Stomach (tissue), 4 donors: Measurements from ENCODE around the gene ACBD4.

Experiments
- CTCF ChIP-seq, 7 experiments: fragments of 450-650 bp in 4 of 7; fragments of 200-600 bp in 3 of 7; sonication (generic) in 3 of 7; IDR thresholded peaks; one replicate each; pipeline ENCODE4 v1.5.1; 2016 to 2019; ENCODE audit warnings: antibody characterized with exemption in 7 of 7, control low read depth in 2 of 7, mild to moderate bottlenecking in 1 of 7
- EP300 ChIP-seq: sonication (generic); formaldehyde crosslinking; IDR thresholded peaks from one replicate; pipeline ENCODE4 v1.6.1; 2017; ENCODE audit warnings: antibody characterized with exemption
- POLR2A ChIP-seq, 4 donors: fragments of 450-650 bp; IDR thresholded peaks; one replicate each; pipeline ENCODE4 v1.6.1; 2016; ENCODE audit warnings: antibody characterized with exemption in 4 of 4, control low read depth in 2 of 4, mild to moderate bottlenecking in 1 of 4, moderate library complexity in 1 of 4
- POLR2AphosphoS5 ChIP-seq, 3 donors: sonication (generic); formaldehyde crosslinking; IDR thresholded peaks; one replicate each; pipeline ENCODE4 v1.6.1; 2016; ENCODE audit warnings: antibody characterized with exemption in 3 of 3

DNA sequence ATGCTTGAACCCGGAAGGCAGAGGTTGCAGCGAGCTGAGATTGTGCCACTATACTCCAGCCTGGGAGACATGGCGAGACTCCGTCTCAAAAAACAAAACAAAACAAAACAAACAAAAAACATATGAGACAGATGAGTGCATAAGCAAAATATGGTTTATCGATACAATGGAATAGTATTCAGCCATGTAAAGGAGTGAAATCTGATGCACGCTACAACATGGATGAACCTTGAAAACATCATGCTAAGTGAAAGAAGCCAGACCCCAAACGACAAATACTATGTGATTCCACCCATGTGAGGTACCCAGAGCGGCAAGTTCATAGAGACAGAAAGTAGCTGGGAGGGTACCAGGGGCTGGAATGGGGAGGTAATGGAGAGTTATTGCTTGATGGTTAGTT is 10.0 kb upstream of the ACBD4 start:
- TF ChIP-seq POLR2AphosphoS5 (IDR thresholded peaks at IDR 0.05), result no peak
- no peak for TF ChIP-seq CTCF (IDR thresholded peaks at IDR 0.05)
- no peak for TF ChIP-seq POLR2A (IDR thresholded peaks at IDR 0.05)
- TF ChIP-seq EP300, result no peak
